Effector memory CD4-positive, alpha-beta T cell (primary cell): ENCODE data around the gene ACSL5.

Experiments
- DNase-seq, 3 donors: peaks; one replicate each; pipeline ENCODE4 v3.0.0-alpha.2; 2020
- H3K27ac ChIP-seq: 2 replicates; pipeline ENCODE4 v1.7.0; 2013; ENCODE audit warnings: mild to moderate bottlenecking, low read length, moderate library complexity; ENCODE audit not compliant: insufficient read depth, poor library complexity, severe bottlenecking
- H3K27me3 ChIP-seq: replicated peaks from 2 replicates; pipeline ENCODE4 v1.7.0; 2013; ENCODE audit warnings: mild to moderate bottlenecking, low read length; ENCODE audit not compliant: insufficient read depth, control insufficient read depth, poor library complexity, severe bottlenecking
- H3K36me3 ChIP-seq: 2 replicates; pipeline ENCODE4 v1.7.0; 2013; ENCODE audit warnings: mild to moderate bottlenecking, low read length, moderate library complexity; ENCODE audit not compliant: control insufficient read depth, insufficient read depth
- H3K4me1 ChIP-seq: 2 replicates; pipeline ENCODE4 v1.7.0; 2013; ENCODE audit warnings: low read length, mild to moderate bottlenecking; ENCODE audit not compliant: control insufficient read depth, insufficient read depth, poor library complexity, severe bottlenecking
- H3K4me3 ChIP-seq: 2 replicates; pipeline ENCODE4 v1.7.0; 2013; ENCODE audit warnings: low read length, low read depth, mild to moderate bottlenecking; ENCODE audit not compliant: insufficient read depth, poor library complexity, severe bottlenecking
- H3K9me3 ChIP-seq: 2 replicates; pipeline ENCODE4 v1.7.0; 2013; ENCODE audit warnings: mild to moderate bottlenecking, low read length, moderate library complexity; ENCODE audit not compliant: control insufficient read depth

The ACSL5 gene

DNA sequence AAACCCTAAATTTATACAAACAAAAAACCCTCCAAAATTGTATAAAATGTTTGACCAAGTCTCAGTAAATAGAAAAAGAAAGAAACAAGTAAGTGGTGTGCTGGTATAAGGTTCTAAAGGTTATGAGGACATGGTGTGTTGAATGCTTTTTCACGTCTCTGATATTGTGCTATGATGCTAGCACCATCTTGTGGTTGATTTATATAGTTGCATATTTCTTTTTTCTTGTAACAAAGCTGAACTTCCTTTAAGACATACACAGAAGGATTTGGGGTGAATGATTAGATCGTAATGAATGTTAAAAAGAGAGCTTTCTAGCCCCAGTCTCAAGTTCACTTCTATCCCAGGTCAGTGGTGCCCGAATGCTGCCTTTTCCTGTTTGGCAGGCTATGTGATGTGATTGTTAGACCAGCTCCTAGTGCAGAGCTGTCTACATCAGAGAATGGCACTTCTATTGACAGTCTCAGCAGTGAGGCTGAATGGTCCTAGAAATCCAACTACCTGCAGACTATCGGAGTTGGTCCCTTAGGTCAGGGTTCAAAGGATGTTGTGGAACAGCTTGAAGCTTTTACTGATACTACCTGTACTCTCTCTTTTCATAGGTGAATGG lies 98.1 kb downstream of the ACSL5 start:
- no peaks in the 10 kb centered on the region for H3K27me3 ChIP-seq
- no peak overlapping the region for H3K4me3 ChIP-seq
- H3K36me3 ChIP-seq, result no peaks in the 10 kb centered on the region
- H3K27ac ChIP-seq, result no peak overlapping the region
- no peaks in the 10 kb centered on the region for H3K9me3 ChIP-seq
- no peaks in the 10 kb centered on the region for H3K4me1 ChIP-seq
- DNase-seq, result no peak

DNA sequence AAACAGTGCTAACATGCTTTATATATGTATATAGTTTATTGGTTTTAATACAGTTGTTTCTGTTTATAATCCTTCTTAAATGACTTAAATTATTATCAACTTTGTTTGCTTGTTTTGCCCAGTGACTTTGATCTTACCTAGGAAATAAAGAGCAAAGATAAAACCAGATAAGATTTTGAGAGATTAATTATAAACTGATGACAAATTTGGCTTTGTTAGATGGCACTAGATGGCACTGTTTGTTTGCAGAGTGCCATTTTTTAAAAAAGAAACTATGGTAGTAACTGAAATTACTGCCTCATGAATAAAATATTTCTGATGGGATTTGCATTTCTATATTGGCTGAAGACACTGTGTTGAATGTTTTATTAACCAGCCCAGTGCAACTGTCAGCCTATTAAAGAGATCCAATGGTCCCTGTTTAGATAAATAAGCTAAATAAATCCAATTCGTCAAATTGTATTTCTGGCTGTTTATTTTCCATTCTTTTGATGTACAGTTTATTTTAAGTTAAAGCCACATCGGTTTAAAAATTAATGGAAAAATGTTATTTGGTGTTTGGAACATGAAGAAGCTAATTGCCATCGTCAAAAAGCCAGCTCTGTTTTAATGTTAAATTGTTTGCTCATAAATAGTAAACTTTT lies 101.8 kb downstream of the ACSL5 start:
- Histone ChIP-seq H3K9me3 (no peaks in the 10 kb centered on the region), H3K27me3 (no peaks in the 10 kb centered on the region), H3K4me3 (no peak overlapping the region), H3K27ac (no peak overlapping the region), H3K4me1 (no peaks in the 10 kb centered on the region), H3K36me3 (no peaks in the 10 kb centered on the region)
- DNase-seq, result no peak
